Measurements from ENCODE around the gene ENTPD2. TPM values are rescaled to one million over a fixed set of nuclear protein-coding genes. Genes with fewer than 3 reads are reported as not detected.

ENTPD2 gene
- total and polyA plus RNA-seq, 10 of the 15 experiments (the other 5 are each of a cell fraction or from before 2014, with no cell fraction given), result 0.15 to 1.8 (median 0.65) TPM; not detected in 2

- TF ChIP-seq KAT2A (conservative IDR thresholded peaks at IDR 0.05; ENCODE audit: control insufficient read depth, low read depth, low read length) (no peak), YBX1 (IDR thresholded peaks at IDR 0.05) (no peak), USF2 (IDR thresholded peaks at IDR 0.05; ENCODE audit: borderline replicate concordance, low read depth, low read length) (no peak), ELK1 (IDR thresholded peaks at IDR 0.05; ENCODE audit: low read depth, low read length) (no peak), BMI1 (IDR thresholded peaks at IDR 0.05; ENCODE audit: borderline replicate concordance) (no peak), IKZF1 (conservative IDR thresholded peaks at IDR 0.05) (0 out of 2 replicates have a peak, but pooled peaks have one; percentile 14), HDAC6 (IDR thresholded peaks at IDR 0.05; ENCODE audit: unreplicated experiment) (no peak), EZH2 (IDR thresholded peaks at IDR 0.05; ENCODE audit: borderline replicate concordance, control insufficient read depth, low read depth, low read length) (no peak), NKRF (conservative IDR thresholded peaks at IDR 0.05) (0 out of 2 replicates have a peak, but pooled peaks have one; percentile 65), TCF7 (IDR thresholded peaks at IDR 0.05; ENCODE audit: borderline replicate concordance) (no peak), BCLAF1 (IDR thresholded peaks at IDR 0.05) (no peak), SUZ12 (IDR thresholded peaks at IDR 0.05; ENCODE audit: unreplicated experiment) (no peak), EGR1 (IDR thresholded peaks at IDR 0.05; ENCODE audit: borderline replicate concordance in 1 of 2, low read depth in 2 of 2, low read length in 2 of 2) (no peak), MYC (IDR thresholded peaks at IDR 0.05; ENCODE audit: insufficient read depth, insufficient read length, insufficient replicate concordance, low read length, severe bottlenecking) (peak; percentile 2), HSF1 (IDR thresholded peaks at IDR 0.05; ENCODE audit: low read depth, low read length) (no peak), JUND (IDR thresholded peaks at IDR 0.05; ENCODE audit: low read depth, low read length) (no peak)
These were observed 24.2 kb upstream of the ENTPD2 start (continued) for GRCh38 chr9:137077758-137078693.
